ENCODE data around the gene PGLYRP2.

Gene PGLYRP2

GRCh38 chr19:15467734-15468214, 11.5 kb downstream of the PGLYRP2 start:
- no peak overlapping the region for H3K27ac ChIP-seq (ENCODE audit: low read depth, low read length)
- H3K9me3 ChIP-seq (ENCODE audit: control insufficient read depth in 1 of 2, low read length in 2 of 2): no peaks in the 10 kb centered on the region
- H3K4me1 ChIP-seq (ENCODE audit: control insufficient read depth in 1 of 2, insufficient read depth in 2 of 2, low read length in 2 of 2): peaks cover 0 to 19% of the 10 kb centered on the region in 2 donors
- no peaks in the 10 kb centered on the region for H3K36me3 ChIP-seq (ENCODE audit: control insufficient read depth in 1 of 2, insufficient read depth in 2 of 2, low read length in 2 of 2)
- peaks cover 11 to 13% of the 10 kb centered on the region in 2 donors for H3K27me3 ChIP-seq (ENCODE audit: control insufficient read depth in 1 of 2, insufficient read depth in 2 of 2, low read length in 2 of 2)
- no peak overlapping the region for H3K4me3 ChIP-seq (ENCODE audit: low read depth in 1 of 2, low read length in 2 of 2)
- H3K9ac ChIP-seq (ENCODE audit: low read depth in 1 of 2, low read length in 2 of 2): no peak overlapping the region

GRCh38 chr19:15466851-15467733, 12.2 kb downstream of the PGLYRP2 start:
- Histone ChIP-seq H3K9me3 (ENCODE audit: control insufficient read depth in 1 of 2, low read length in 2 of 2) (no peaks in the 10 kb centered on the region), H3K27me3 (ENCODE audit: control insufficient read depth in 1 of 2, insufficient read depth in 2 of 2, low read length in 2 of 2) (peaks cover 11 to 13% of the 10 kb centered on the region in 2 donors), H3K27ac (ENCODE audit: low read depth, low read length) (no peak overlapping the region), H3K36me3 (ENCODE audit: control insufficient read depth in 1 of 2, insufficient read depth in 2 of 2, low read length in 2 of 2) (no peaks in the 10 kb centered on the region), H3K4me1 (ENCODE audit: control insufficient read depth in 1 of 2, insufficient read depth in 2 of 2, low read length in 2 of 2) (peaks cover 0 to 19% of the 10 kb centered on the region in 2 donors), H3K4me3 (ENCODE audit: low read depth in 1 of 2, low read length in 2 of 2) (no peak overlapping the region), H3K9ac (ENCODE audit: low read depth in 1 of 2, low read length in 2 of 2) (no peak overlapping the region)

GRCh38 chr19:15464394-15465385, 14.6 kb downstream of the PGLYRP2 start, which contains the start of gene RASAL3:
Gene RASAL3, minus strand, starts transcription at chr19:15464544. Its CDS starts 186 bp downstream, at chr19:15464358.
- H3K36me3 ChIP-seq (ENCODE audit: control insufficient read depth in 1 of 2, insufficient read depth in 2 of 2, low read length in 2 of 2): no peaks in the 10 kb centered on the region
- no peaks in the 10 kb centered on the region for H3K9me3 ChIP-seq (ENCODE audit: control insufficient read depth in 1 of 2, low read length in 2 of 2)
- peaks cover 10 to 11% of the 10 kb centered on the region in 2 donors for H3K27me3 ChIP-seq (ENCODE audit: control insufficient read depth in 1 of 2, insufficient read depth in 2 of 2, low read length in 2 of 2)
- H3K4me1 ChIP-seq (ENCODE audit: control insufficient read depth in 1 of 2, insufficient read depth in 2 of 2, low read length in 2 of 2): peaks cover 0 to 17% of the 10 kb centered on the region in 2 donors
- peak within 1 kb of the TSS; percentile 57 to 68 for H3K4me3 ChIP-seq (ENCODE audit: low read depth in 1 of 2, low read length in 2 of 2)
- H3K9ac ChIP-seq (ENCODE audit: low read depth in 1 of 2, low read length in 2 of 2): peak within 1 kb of the TSS; percentile 10 to 18
- peak within 1 kb of the TSS; percentile 73 for H3K27ac ChIP-seq (ENCODE audit: low read depth, low read length)

GRCh38 chr19:15463861-15464371, 15.4 kb downstream of the PGLYRP2 start:
- Histone ChIP-seq H3K36me3 (ENCODE audit: control insufficient read depth in 1 of 2, insufficient read depth in 2 of 2, low read length in 2 of 2) (no peaks in the 10 kb centered on the region), H3K9me3 (ENCODE audit: control insufficient read depth in 1 of 2, low read length in 2 of 2) (no peaks in the 10 kb centered on the region), H3K4me1 (ENCODE audit: control insufficient read depth in 1 of 2, insufficient read depth in 2 of 2, low read length in 2 of 2) (peaks cover 0 to 10% of the 10 kb centered on the region in 2 donors), H3K27me3 (ENCODE audit: control insufficient read depth in 1 of 2, insufficient read depth in 2 of 2, low read length in 2 of 2) (peaks cover 2 to 4% of the 10 kb centered on the region in 2 donors), H3K4me3 (ENCODE audit: low read depth in 1 of 2, low read length in 2 of 2) (peak overlapping the region; percentile 57 to 68), H3K27ac (ENCODE audit: low read depth, low read length) (peak overlapping the region; percentile 73), H3K9ac (ENCODE audit: low read depth in 1 of 2, low read length in 2 of 2) (peak overlapping the region; percentile 10 to 18)

GRCh38 chr19:15461694-15462093, 17.6 kb downstream of the PGLYRP2 start:
- Histone ChIP-seq H3K4me1 (ENCODE audit: control insufficient read depth in 1 of 2, insufficient read depth in 2 of 2, low read length in 2 of 2) (peaks cover 0 to 1% of the 10 kb centered on the region in 2 donors), H3K9ac (ENCODE audit: low read depth in 1 of 2, low read length in 2 of 2) (no peak overlapping the region), H3K9me3 (ENCODE audit: control insufficient read depth in 1 of 2, low read length in 2 of 2) (no peaks in the 10 kb centered on the region), H3K4me3 (ENCODE audit: low read depth in 1 of 2, low read length in 2 of 2) (no peak overlapping the region), H3K27me3 (ENCODE audit: control insufficient read depth in 1 of 2, insufficient read depth in 2 of 2, low read length in 2 of 2) (peaks cover 0 to 11% of the 10 kb centered on the region in 2 donors), H3K27ac (ENCODE audit: low read depth, low read length) (no peak overlapping the region), H3K36me3 (ENCODE audit: control insufficient read depth in 1 of 2, insufficient read depth in 2 of 2, low read length in 2 of 2) (no peaks in the 10 kb centered on the region)

- H3K9ac ChIP-seq (ENCODE audit: low read depth in 1 of 2, low read length in 2 of 2): no peak overlapping the region
These were observed 21.4 kb downstream of the PGLYRP2 start for GRCh38 chr19:15457701-15458484.

DNA sequence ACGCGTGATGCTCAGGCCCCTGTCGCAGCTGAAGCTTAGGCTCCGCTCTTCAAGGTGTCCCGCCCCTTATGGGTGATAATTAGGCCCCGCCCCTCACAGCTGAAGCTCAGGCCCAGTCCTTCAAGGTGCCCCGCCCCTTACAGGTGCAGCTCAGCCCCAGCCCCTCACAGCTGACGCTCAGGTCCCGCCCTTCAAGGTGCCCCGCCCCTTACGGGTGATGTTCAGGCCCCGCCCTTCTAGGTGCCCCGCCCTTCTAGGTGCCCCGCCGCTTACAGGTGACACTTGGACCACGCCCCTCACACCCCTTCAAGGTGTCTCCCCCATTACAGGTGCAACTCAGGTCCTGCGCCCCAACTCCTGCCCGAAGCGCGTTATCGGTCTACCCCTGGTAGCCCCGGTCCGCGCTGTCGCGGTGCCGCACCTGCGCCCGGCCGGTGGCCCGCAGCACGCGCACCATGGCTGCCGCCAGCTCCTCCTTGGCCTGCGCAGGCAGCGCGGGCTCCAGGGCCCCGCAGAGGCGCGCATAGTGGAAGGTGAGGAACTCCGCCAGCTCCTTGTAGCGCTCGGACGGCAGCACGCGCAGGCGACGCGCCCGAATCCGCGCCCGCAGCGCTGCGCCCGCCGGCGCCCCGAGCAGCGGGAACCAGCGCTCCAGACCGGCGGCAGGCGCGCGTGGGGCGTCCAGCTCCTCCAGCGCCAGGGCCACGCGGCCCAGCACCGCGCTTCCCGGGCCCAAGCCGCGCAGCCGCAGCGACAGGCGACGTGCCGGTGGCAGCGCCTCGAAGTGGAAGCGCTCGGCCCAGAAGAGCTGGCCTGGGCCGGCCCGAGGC, 22.2 kb downstream of the PGLYRP2 start:
- H3K27ac ChIP-seq (ENCODE audit: low read depth, low read length): no peak overlapping the region
- peaks cover 17 to 25% of the 10 kb centered on the region in 2 donors for H3K27me3 ChIP-seq (ENCODE audit: control insufficient read depth in 1 of 2, insufficient read depth in 2 of 2, low read length in 2 of 2)
- no peak overlapping the region for H3K4me3 ChIP-seq (ENCODE audit: low read depth in 1 of 2, low read length in 2 of 2)

More at GRCh38 chr19:15457701-15458484, 21.4 kb downstream of the PGLYRP2 start:
- Histone ChIP-seq H3K36me3 (ENCODE audit: control insufficient read depth in 1 of 2, insufficient read depth in 2 of 2, low read length in 2 of 2) (peaks cover 0 to 11% of the 10 kb centered on the region in 2 donors), H3K4me3 (ENCODE audit: low read depth in 1 of 2, low read length in 2 of 2) (no peak overlapping the region), H3K27me3 (ENCODE audit: control insufficient read depth in 1 of 2, insufficient read depth in 2 of 2, low read length in 2 of 2) (peaks cover 17 to 25% of the 10 kb centered on the region in 2 donors), H3K4me1 (ENCODE audit: control insufficient read depth in 1 of 2, insufficient read depth in 2 of 2, low read length in 2 of 2) (peaks cover under 1 to 7% of the 10 kb centered on the region in 2 donors), H3K9me3 (ENCODE audit: control insufficient read depth in 1 of 2, low read length in 2 of 2) (no peaks in the 10 kb centered on the region), H3K27ac (ENCODE audit: low read depth, low read length) (no peak overlapping the region)

DNA sequence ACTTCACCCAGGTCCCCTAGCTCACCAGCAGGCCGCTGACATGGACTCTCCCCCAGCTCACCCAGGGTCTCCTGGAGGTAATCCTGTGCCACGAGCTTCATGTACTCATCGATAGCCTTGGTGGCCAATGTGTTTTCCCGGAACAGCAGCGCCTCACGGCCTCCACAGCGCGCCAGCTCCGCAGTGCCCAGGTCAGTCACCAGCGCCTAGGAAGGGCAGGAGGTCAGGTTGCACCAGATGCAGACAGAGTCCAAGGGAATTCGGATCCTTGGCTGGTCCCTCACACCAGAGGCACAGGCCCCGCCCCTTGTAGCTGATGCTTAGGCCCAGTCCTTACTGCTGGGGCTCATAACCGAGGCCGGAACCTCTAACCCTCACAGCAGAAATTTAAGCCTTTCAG, 22.9 kb downstream of the PGLYRP2 start:
- H3K27ac ChIP-seq (ENCODE audit: low read depth, low read length): no peak overlapping the region
- peaks cover 17 to 25% of the 10 kb centered on the region in 2 donors for H3K27me3 ChIP-seq (ENCODE audit: control insufficient read depth in 1 of 2, insufficient read depth in 2 of 2, low read length in 2 of 2)
- H3K9ac ChIP-seq (ENCODE audit: low read depth in 1 of 2, low read length in 2 of 2): no peak overlapping the region
- peaks cover 4 to 17% of the 10 kb centered on the region in 2 donors for H3K4me1 ChIP-seq (ENCODE audit: control insufficient read depth in 1 of 2, insufficient read depth in 2 of 2, low read length in 2 of 2)
- H3K9me3 ChIP-seq (ENCODE audit: control insufficient read depth in 1 of 2, low read length in 2 of 2): no peaks in the 10 kb centered on the region
- no peak overlapping the region for H3K4me3 ChIP-seq (ENCODE audit: low read depth in 1 of 2, low read length in 2 of 2)
- H3K36me3 ChIP-seq (ENCODE audit: control insufficient read depth in 1 of 2, insufficient read depth in 2 of 2, low read length in 2 of 2): peaks cover 0 to 14% of the 10 kb centered on the region in 2 donors

More for the DNA sequence above, 22.2 kb downstream of the PGLYRP2 start:
- Histone ChIP-seq H3K9me3 (ENCODE audit: control insufficient read depth in 1 of 2, low read length in 2 of 2) (no peaks in the 10 kb centered on the region), H3K9ac (ENCODE audit: low read depth in 1 of 2, low read length in 2 of 2) (no peak overlapping the region), H3K4me1 (ENCODE audit: control insufficient read depth in 1 of 2, insufficient read depth in 2 of 2, low read length in 2 of 2) (peaks cover 4 to 12% of the 10 kb centered on the region in 2 donors), H3K36me3 (ENCODE audit: control insufficient read depth in 1 of 2, insufficient read depth in 2 of 2, low read length in 2 of 2) (peaks cover 0 to 14% of the 10 kb centered on the region in 2 donors)

Data from duodenal mucosa (tissue), 2 donors.